Measurements from ENCODE around the gene UBE4A.

The UBE4A gene

DNA sequence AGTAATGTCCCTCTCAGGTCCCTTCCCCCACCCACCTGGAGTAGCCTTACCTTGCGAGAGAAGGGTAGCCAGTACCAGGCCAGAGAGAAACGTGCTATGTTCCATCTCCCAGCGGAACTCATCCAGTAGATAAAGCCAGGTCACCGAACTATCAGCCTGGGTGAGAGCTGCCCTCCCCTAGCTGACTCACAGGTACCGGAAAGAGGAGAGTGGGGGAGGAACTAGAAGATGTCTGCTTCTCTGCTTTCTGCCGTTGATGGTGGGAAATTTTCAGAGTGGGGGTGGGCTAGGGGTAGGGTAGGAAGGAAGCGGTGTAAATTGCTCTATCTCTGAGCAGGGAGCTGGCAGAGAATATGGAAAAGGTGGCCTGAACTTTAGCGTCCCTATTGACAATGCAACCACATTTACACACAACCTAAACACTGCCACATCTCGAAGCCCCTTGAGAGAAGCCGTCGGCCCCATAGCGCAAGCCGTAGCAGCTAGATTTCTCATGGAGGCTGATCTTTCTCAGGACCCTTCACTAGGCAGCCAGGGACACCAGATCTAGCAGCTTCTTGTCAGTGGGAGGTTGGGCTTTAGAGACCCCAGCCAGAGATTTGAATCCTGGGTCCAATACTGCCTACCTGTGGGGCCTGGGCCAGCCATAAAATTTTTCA is 16.8 kb upstream of the UBE4A start, which contains the start of gene CD3D:
Gene CD3D (minus strand): TSS at position 203 of the 659 bp plus-strand sequence. CDS start 98 bp downstream, at position 105.
- DNase-seq: peak; percentile 62

DNA sequence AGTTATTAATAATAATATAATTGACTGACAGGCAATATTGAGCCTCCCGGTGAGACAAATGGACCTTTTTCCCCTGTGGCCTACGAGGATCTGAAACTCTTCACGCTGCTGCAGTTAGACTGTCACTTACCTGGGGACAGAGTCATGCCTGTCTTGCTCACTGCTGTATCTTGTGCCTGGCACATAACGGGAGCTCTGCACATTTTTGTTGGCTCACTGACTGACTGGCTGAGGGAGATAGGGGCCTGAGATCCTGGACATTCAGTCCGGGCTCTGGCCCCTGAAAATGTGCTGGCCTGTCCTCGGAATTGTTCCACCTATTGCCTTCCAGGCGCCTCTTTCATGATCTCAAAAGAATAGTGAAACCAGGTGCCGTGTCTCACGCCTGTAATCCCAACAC is 16.2 kb upstream of the UBE4A start:
- DNase-seq: no peak

DNA sequence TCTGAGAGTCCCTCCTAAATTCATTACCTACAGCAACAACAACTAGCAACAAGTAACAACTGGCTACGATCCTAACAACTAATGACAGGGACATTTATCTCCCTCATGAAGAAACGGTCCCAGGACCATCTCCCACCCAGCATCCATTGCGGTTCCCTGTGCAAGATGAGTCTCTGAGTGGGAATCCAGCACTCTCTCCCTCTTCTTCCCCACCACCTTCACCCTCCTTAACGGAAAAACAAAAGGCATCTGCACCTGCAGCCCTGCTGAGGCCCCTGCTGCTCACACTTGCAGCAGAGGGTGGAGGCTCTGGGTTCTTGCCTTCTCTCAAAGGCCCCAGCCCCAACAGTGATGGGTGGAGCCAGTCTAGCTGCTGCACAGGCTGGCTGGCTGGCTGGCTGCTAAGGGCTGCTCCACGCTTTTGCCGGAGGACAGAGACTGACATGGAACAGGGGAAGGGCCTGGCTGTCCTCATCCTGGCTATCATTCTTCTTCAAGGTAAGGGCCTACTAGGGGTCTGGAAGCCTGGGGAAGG is 15.4 kb upstream of the UBE4A start, which contains the start of gene CD3G:
Gene CD3G (plus strand): TSS at position 364 of the 535 bp plus-strand sequence. CDS start 80 bp downstream, at position 444.
- DNase-seq: peak; percentile 55

DNA sequence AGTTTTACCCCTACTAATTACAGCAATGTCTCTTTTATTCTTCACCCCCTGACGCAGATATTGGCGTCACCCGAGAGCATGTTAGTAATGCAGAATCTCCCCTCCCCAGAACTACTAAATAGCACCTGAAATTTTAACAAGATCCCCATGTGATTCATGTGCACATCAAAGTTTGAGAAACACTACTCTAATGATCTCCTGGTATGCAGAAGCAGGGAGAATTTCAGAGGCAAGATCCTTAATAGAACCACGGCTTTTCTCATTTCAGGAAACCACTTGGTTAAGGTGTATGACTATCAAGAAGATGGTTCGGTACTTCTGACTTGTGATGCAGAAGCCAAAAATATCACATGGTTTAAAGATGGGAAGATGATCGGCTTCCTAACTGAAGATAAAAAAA is 9.9 kb upstream of the UBE4A start:
- DNase-seq: no peak

DNA sequence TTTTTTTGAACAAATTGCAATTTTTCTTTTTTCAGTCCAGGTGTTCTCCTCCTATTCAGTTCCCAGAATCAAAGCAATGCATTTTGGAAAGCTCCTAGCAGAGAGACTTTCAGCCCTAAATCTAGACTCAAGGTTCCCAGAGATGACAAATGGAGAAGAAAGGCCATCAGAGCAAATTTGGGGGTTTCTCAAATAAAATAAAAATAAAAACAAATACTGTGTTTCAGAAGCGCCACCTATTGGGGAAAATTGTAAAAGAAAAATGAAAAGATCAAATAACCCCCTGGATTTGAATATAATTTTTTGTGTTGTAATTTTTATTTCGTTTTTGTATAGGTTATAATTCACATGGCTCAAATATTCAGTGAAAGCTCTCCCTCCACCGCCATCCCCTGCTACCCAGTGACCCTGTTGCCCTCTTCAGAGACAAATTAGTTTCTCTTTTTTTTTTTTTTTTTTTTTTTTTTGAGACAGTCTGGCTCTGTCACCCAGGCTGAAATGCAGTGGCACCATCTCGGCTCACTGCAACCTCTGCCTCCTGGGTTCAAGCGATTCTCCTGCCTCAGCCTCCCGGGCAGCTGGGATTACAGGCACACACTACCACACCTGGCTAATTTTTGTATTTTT is 6.2 kb upstream of the UBE4A start:
- DNase-seq: no peak

DNA sequence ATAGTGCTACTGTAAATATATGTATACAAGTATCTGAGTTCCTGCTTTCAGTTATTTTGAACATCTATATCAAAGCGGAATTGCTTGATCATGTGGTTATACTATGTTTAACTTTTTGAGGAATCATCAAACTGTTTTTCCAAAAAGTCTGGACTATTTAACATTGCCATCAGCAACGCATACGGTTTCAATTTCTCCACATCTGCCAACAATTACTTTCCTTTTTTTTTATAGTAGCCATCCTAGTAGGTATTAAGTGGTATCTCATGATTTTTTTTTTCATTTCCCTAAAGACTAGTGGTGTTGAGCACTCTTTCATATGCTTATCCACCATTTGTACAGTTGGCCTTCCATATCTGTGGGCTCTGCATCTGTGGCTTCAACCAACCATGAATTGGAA is 1.3 kb upstream of the UBE4A start:
- DNase-seq: no peak

DNA sequence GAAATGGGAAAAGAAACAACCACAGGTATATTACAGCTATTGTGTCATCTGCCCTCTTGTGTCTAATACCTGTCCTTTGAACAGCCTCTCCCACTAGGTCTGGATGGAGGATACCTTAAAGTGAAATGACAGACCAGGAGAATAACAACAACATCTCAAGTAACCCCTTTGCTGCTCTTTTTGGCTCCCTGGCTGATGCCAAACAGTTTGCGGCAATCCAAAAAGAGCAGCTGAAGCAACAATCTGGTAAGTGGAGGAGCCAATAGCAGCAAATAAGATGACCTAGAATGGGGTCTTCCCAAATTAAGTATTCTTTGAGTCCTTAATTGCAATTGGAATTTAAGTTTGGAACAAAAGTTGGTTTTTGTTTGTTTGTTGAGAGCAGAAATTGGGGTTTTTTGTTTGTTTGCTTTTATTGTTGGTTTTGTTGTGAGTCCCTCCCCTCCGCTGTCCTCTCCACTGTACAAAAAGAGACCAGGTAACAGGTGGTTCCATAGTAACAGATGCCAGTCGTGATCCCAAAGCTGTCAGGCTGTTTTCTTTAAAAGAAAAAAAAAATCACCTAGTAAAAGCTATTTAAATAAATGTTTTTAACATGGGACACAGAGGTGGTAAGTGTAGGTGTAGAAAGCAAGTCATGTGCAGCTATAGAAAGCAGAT is 5.7 kb downstream of the UBE4A start:
- no peak for DNase-seq

DNA sequence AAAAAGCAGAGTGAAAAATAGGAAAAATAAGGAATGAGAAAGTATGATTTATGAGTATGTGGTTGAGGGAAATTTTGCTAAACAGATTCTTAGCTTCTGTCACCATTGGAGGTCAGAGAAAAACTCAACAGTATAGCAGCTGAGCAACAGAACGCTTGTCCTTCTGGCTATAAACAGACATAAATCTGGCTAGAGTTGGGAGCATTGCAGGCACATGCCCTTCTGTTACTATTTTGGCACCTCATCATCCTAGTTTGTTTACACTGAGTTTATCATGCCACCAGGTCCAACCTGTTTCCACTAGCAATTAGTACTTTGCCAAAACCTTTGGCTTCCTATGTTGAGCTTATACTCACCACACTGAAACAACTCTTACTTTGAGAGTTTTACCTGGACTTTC is 6.9 kb downstream of the UBE4A start:
- DNase-seq: no peak

DNA sequence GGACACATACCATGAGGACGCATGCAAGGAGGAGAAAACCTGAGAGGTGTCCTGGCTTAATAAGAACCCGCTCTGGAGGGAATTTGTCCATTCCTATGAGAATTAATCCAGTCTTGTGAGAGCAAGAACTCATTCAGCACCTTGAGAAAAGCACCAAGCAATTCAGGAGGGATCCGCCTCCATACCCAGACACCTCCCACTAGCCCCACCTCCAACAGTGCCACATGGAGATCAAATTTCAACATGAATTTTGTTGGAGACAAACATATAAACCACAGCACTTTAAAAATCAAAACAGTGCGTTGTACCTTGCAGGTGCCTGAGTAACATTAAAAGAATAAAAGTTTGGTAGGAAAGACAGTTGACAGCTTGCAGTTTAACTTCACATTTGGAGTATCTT is 11.4 kb downstream of the UBE4A start:
- no peak for DNase-seq

DNA sequence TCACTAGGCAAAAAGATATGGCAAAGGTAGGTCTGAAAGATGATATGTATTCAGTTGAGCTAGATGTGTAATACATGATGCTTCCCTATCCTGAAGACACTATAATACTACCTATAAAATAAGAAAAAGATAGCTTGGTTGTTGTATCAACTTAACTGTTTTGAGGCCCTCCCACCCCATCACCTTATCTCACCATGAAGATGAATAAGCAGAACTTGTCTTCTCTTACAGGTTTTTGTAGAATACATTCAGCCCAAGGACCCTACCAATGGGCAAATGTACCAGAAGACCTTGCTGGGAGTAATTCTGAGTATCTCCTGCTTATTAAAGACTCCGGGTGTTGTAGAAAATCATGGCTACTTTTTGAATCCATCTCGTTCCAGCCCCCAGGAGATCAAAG is 13.9 kb downstream of the UBE4A start:
- no peak for DNase-seq

DNA sequence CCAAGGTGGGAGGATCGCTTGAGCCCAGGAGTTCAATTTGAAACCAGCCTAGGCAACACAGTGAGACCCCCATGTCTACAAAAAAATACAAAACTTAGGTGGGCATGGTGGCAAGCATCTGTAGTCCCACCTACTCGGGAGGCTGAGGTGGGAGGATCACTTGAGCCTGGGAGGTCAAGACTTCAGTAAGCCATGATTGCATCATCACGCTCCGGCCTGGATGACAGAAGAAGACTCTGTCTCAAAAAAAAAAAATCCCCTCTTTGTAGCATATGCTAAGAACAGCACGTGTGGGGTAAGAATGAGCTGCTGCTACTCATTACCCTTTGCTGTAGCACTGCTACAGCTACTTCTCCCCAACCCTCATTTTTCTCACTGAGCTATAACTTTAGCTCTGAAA is 14.5 kb downstream of the UBE4A start:
- no peak for DNase-seq

DNA sequence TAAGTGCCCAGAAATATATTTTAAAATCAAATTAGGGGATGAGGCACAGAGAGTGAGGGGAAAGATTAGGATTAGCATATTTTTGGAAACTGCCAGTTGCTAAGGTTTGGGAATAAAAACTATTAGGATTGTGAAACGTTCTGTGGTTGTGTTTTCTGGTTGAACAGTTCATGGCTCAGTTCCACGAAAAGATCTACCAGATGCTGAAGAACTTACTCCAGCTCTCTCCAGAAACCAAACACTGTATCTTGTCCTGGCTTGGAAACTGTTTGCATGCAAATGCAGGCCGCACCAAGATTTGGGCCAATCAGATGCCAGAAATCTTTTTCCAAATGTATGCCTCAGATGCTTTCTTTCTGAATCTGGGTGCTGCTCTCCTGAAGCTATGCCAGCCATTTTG is 15.3 kb downstream of the UBE4A start:
- DNase-seq: no peak

DNA sequence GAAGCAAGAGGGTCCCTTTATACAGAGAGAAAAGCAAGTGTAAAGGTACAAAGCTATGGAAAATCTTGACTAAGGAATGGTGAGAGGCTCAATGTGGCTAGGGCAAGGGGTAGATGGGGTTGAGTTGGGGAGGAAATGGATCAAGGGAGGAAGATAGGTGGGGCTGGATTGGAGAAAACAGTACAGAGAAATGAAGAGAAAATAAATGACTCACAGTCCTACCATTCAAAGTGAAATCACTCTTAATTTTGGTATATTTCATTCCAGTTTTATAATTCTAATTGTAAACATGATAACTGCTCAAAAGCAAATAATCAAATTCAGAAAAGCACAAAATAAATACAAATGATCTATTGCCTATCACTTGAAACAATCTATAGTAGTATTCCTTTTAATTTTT is 16.6 kb downstream of the UBE4A start:
- DNase-seq: no peak

DNA sequence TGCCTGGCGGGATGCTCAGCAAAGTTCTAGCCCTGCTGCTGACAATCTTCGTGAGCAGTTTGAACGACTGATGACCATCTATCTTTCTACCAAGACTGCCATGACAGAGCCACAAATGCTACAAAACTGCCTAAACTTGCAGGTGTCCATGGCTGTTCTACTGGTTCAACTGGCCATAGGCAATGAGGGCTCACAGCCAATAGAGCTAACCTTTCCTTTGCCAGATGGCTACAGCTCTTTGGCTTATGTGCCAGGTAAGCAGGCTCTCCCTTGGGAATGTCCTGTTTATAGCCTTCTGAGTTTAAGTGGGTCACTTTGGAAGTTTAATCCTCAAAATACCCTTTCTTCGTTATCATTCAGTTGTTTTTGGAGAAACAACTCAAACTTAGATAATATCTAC is 20.1 kb downstream of the UBE4A start:
- DNase-seq: no peak

DNA sequence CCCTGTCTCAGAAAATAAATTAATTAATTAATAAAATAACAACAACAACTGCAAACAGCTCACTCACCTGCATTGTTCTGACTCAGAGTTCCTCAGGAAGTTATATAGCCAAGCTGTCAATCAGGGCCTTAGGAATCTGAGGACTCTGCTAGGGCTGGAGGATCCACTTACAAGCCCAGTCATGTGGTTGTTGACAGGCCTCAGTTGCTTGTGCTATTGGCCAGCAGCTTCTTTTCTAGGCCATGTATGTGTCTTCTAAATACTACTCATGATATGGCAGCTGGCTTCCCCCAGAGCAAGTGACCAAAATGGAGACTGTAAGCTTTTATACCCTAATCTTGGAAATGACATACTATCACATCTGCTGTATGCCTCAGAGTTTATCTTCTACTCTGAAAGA is 21.2 kb downstream of the UBE4A start:
- DNase-seq: no peak

DNA sequence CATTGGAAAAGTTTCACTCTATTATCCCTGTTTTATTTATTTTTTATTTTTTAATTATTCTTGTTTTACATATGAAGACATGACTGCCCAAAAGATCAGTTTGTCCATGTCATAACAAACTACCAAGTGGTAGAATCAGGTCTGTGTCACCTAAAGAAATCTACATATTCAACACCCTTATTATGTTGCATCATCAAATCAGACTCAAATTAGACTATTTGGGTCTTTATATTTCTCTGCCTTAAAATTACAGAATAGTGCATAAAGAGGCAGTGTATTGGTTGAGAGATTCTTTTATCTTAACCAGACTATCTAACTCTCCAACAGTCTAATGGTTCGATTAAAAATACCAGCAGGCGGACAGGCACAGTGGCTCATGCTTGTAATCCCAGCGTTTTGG is 23.6 kb downstream of the UBE4A start:
- DNase-seq: no peak

DNA sequence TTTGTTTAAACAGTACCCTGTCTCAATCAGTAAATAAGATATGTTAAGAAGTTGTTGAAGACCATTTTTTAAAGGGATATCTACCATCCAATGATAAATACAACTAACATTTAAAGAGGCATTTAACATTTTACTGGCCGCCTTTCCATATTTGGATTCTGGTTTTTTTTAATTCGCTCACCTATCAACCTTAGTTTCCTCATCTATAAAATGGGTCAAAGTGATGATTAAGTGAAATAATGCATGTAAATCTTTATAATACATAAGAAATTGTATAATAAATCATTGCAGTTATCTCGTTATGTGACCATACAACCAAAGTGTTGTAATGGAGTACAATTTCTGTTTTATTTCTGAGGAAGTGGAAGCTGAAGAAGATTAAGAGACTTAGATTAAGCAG is 24.3 kb downstream of the UBE4A start:
- DNase-seq: no peak

DNA sequence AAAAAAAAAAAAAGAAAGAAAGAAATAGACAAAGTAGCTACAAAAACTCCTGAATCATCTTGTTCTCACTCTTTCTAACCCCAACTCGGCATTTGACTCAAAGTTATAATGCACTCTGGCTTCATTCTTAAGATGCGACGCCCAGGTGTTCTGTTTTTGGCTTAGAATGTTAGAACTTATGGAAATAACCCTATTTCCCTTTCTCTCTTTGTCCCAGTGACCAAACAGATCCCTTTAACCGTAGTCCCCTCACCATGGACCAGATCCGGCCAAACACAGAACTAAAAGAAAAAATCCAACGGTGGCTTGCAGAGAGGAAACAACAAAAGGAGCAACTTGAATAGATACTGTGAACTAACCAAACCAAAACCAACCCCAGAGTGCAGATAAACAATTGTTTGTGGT is 36.7 kb downstream of the UBE4A start:
- DNase-seq: no peak

DNA sequence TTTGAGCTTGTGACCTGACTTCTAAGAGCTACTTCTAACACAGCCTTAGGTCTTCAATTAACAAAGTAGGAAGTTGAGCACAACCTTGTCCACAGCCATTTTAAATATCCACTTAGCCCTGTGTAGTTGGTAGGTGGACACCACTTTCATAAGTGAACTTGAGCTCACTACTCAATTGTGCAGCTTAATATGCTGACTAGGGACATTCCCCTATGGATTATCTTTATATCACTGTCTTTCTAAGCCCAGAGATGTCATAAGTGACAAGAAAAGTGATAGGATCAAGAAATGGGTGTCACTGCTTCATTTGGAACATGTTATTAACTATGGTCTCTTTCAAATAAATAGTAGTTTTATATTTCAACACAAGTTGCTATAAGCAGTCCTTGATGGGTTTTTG is 38.0 kb downstream of the UBE4A start:
- DNase-seq: no peak

DNA sequence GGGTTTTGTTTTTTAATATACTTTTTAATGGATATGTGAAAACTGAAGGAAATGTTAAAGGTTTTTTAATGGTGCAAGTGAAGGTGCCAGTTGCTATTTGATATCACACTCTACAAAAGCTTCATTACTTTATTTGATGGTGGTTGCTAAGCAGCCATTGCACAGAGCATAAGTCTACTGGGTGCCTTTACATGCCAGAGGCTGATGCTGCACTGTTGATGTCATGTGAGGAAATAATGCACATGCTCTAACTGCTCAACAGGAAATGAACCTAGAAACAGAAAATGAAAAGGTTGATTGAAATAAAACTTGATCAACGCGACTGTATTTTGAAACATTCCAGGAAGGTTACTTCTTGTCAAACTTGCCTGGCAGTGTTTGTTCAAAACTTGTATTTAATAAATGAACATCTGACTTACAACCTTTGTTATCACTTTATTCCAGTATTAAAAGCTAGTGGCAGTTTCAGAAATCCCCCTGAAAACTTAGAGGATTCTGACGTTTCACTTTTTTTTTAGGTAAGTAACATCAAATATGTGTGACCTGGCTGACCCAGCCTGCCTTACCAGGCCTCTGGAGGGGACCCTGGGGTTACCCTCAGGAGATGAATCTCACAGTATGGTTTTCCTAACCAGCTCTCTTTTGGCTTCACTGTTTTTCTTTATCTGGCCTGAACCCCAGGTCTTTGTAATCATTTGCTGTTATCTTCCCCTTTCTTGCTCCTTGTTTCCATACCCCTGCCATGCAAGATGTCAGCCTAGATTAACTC is 39.6 kb downstream of the UBE4A start:
- peak; percentile 15 for DNase-seq

DNA sequence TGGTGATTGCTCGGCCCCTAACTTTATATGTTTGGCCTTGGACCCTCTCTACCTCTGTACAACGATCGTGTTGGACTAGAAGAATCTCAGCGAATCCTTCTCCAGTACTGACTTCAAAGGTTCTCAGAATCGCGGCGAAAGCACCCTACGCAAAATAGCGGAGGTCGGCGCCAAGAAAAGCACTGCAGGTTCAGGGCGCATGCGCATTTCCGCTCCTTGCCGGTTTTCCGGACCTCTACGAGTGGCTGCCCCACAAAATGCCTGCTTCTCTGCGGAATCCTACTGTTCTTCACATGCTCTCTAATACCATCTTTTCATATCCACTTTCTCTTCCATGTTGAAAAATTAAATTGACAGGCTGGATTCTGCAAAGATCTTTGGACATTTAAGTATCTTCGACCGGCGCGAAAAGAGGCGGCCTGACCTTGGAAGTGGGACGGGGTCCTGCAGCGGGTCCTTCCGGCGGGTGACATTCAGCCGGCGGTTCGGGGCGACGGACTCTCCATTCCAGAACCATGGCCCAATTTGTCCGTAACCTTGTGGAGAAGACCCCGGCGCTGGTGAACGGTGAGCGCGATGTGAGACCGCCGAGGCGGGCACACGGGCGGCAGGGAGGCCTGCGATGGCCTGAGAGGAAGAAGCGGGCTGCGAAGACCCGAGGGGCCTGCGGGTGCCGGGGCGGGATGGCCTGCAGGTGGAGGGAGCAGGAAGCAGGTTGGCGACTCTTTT is 41.9 kb downstream of the UBE4A start, which contains the start of gene ATP5MG:
Gene ATP5MG (plus strand): TSS at position 456 of the 729 bp plus-strand sequence. CDS start 60 bp downstream, at position 516.
- DNase-seq: peak; percentile 89

DNA sequence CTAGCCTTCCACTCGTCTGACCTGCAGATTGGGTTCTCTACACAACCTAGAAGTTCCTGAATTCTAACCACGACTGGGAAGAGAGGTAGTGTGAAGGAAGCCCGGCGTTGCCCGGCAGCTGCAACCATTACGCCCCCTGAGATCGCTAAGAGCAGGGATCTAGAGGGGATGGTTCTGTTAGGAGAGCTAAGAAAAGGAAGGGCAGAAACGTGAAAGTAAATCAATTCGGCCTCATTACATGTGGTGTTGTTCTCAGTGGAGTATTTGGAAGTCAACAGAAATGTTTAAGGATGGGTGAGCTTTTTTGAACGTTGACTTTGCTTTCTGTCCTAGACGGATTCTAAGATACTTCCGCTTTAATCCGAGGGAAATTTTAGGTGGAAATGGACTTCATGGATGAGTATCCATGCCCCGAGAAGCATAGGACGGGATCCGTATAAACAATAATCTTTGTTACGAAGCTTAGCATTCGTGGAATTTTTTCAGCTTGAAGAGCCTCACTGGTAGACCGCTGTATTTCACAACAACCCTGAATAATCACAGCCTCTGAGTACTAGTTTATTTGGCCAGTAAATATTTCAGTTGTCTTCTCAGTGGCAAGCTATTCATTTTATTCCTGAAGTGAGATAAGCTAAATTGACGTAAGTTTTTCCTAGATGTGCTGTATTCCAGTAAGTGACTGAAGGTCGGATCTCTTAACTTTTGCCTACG is 42.6 kb downstream of the UBE4A start:
- DNase-seq: no peak
